HCT116 (cell line): Measurements from ENCODE around the gene NHSL1. TPM values are rescaled to one million over a fixed set of nuclear protein-coding genes. Genes with fewer than 3 reads are reported as not detected.
"Not testable (repeated sequence)": the region's sequence is repeated elsewhere in the genome, so short reads cannot be mapped to it uniquely, and the experiment has no call there.

Source experiments
- ATAC-seq: fragments of 200-7000 bp; cut with Tn5 transposase; 2 replicates; pipeline ENCODE4 v1.9.1; 2020; ENCODE audit warnings: mild to moderate bottlenecking, moderate library complexity
- BruUV-seq: library from RNA; stranded (reverse); fragments of 400-500 nt; replicated peaks from 2 replicates; lab custom pipeline; 2021; lab: Mats Ljungman, UMichigan
- CTCF ChIA-PET: fragments of 300-600 bp; sonication (Branson Sonifier 250); formaldehyde crosslinking; loops from one replicate; lab custom pipeline; 2021; ENCODE audit warnings: antibody characterized with exemption; lab: Charles Lee
- POLR2A ChIA-PET: fragments of 300-600, 350-600 bp; sonication (Branson Sonifier 250); formaldehyde crosslinking; loops from one replicate; lab custom pipeline; 2021; ENCODE audit warnings: antibody characterized with exemption; lab: Charles Lee
- RAD21 ChIA-PET, 2 experiments: fragments of 300-600 bp; sonication (Branson Sonifier 250); formaldehyde crosslinking; loops; one replicate each; lab custom pipeline; 2023; ENCODE audit warnings: low total read pairs in 2 of 2; ENCODE audit not compliant: uncharacterized antibody in 2 of 2, unreplicated experiment in 2 of 2, low non-redundant PET in 1 of 2; lab: Charles Lee
- DNase-seq: peaks from one replicate; pipeline ENCODE4 v3.0.0-alpha.2; 2010; ENCODE audit warnings: low read depth, low spot score
- H2AFZ ChIP-seq: fragments of 200-600 bp; shearing (Covaris generic), sonication (generic); 2 replicates; pipeline ENCODE4 v1.6.1; 2017; ENCODE audit warnings: low read depth, mixed run types, mixed read lengths, antibody characterized with exemption, low read length; ENCODE audit not compliant: poor library complexity, severe bottlenecking
- H3K27ac ChIP-seq: 2 replicates; pipeline ENCODE4 v1.5.1; 2012; ENCODE audit warnings: low read depth, low read length
- H3K27me3 ChIP-seq: fragments of 200-600 bp; sonication (generic); 2 replicates; pipeline ENCODE4 v1.6.1; 2016; ENCODE audit warnings: mixed run types, low read length, mixed read lengths; ENCODE audit not compliant: insufficient read depth
- H3K36me3 ChIP-seq, 2 experiments: fragments of 200-500 bp in 1 of 2; fragments of 200-600 bp in 1 of 2; sonication (Bioruptor generic) in 1 of 2; sonication (generic) in 1 of 2; 2 replicates each; pipeline versions ENCODE4 v1.5.1 to v1.6.1; 2014 to 2016; ENCODE audit warnings: low read length in 2 of 2, inconsistent platforms in 1 of 2, mixed read lengths in 1 of 2, mixed run types in 1 of 2; ENCODE audit not compliant: insufficient read depth in 2 of 2, control insufficient read depth in 1 of 2
- H3K4me1 ChIP-seq, 2 experiments: fragments of 200-600 bp in 1 of 2; sonication (generic) in 1 of 2; 2 replicates each; pipeline versions ENCODE4 v1.5.1 to v1.6.1; 2012 to 2017; ENCODE audit warnings: low read length in 2 of 2, inconsistent platforms in 1 of 2, mild to moderate bottlenecking in 1 of 2, mixed read lengths in 1 of 2, mixed run types in 1 of 2, moderate library complexity in 1 of 2; ENCODE audit not compliant: insufficient read depth in 2 of 2, control insufficient read depth in 1 of 2
- H3K4me2 ChIP-seq: fragments of 200-600 bp; sonication (generic); 2 replicates; pipeline ENCODE4 v1.6.1; 2017; ENCODE audit warnings: mixed run types, low read length, mixed read lengths
- H3K4me3 ChIP-seq, 2 experiments: fragments of 200-600 bp in 1 of 2; sonication (generic) in 1 of 2; replicated peaks in 1 of 2; 2 replicates each; pipeline ENCODE4 v1.5.1; 2011 to 2016; ENCODE audit warnings: low read length in 2 of 2, control low read depth in 1 of 2, low read depth in 1 of 2, mild to moderate bottlenecking in 1 of 2, mixed read lengths in 1 of 2, mixed run types in 1 of 2
- H3K79me2 ChIP-seq: fragments of 200-600 bp; sonication (generic); 2 replicates; pipeline ENCODE4 v1.6.1; 2017; ENCODE audit warnings: mild to moderate bottlenecking, mixed run types, low read length, moderate library complexity, mixed read lengths; ENCODE audit not compliant: insufficient read depth
- H3K9ac ChIP-seq: fragments of 200-600 bp; sonication (generic); 2 replicates; pipeline ENCODE4 v1.6.1; 2016; ENCODE audit warnings: low read length, mixed read lengths
- H3K9me2 ChIP-seq: fragments of 200-600 bp; sonication (generic), shearing (Covaris generic); 2 replicates; pipeline ENCODE4 v1.6.1; 2017; ENCODE audit warnings: mixed run types, mild to moderate bottlenecking, moderate library complexity; ENCODE audit not compliant: insufficient read depth
- H3K9me3 ChIP-seq, 2 experiments: fragments of 200-500 bp in 1 of 2; fragments of 200-600 bp in 1 of 2; sonication (Bioruptor generic) in 1 of 2; sonication (generic) in 1 of 2; 2 replicates each; pipeline ENCODE4 v1.6.1; 2014 to 2017; ENCODE audit warnings: low read length in 2 of 2, mixed read lengths in 2 of 2, inconsistent platforms in 1 of 2, low read depth in 1 of 2, mild to moderate bottlenecking in 1 of 2, mixed run types in 1 of 2, moderate library complexity in 1 of 2; ENCODE audit not compliant: control insufficient read depth in 1 of 2, insufficient read depth in 1 of 2
- H4K20me1 ChIP-seq: fragments of 200-600 bp; sonication (generic), shearing (Covaris generic); 2 replicates; pipeline ENCODE4 v1.6.1; 2017; ENCODE audit warnings: mixed run types, mild to moderate bottlenecking, moderate library complexity; ENCODE audit not compliant: insufficient read depth
- ATF3 ChIP-seq: IDR thresholded peaks from 2 replicates; pipeline ENCODE4 v1.6.1; 2012
- EGR1 ChIP-seq: IDR thresholded peaks from 2 replicates; pipeline ENCODE4 v1.6.1; 2012; ENCODE audit warnings: low read depth
- ELF1 ChIP-seq: IDR thresholded peaks from 2 replicates; pipeline ENCODE4 v1.6.1; 2012; ENCODE audit warnings: low read depth, borderline replicate concordance
- MAX ChIP-seq: IDR thresholded peaks from 2 replicates; pipeline ENCODE4 v1.6.1; 2012
- POLR2A ChIP-seq: IDR thresholded peaks from 2 replicates; pipeline ENCODE4 v1.7.0; 2011; ENCODE audit warnings: borderline replicate concordance; ENCODE audit not compliant: insufficient read depth, insufficient read length; ENCODE audit errors: extremely low read depth
- REST ChIP-seq: IDR thresholded peaks from 2 replicates; pipeline ENCODE4 v1.6.1; 2012; ENCODE audit warnings: low read depth
- SIN3A ChIP-seq: IDR thresholded peaks from 2 replicates; pipeline ENCODE4 v1.6.1; 2012; ENCODE audit warnings: low read depth
- YY1 ChIP-seq: IDR thresholded peaks from 2 replicates; pipeline ENCODE4 v1.6.1; 2011; ENCODE audit warnings: low read length, low read depth, moderate library complexity, mild to moderate bottlenecking; ENCODE audit not compliant: insufficient replicate concordance; ENCODE audit errors: extremely low read depth
- ZBTB33 ChIP-seq: IDR thresholded peaks from 2 replicates; pipeline ENCODE4 v1.6.1; 2011; ENCODE audit warnings: mild to moderate bottlenecking, low read length, moderate library complexity; ENCODE audit not compliant: insufficient replicate concordance; ENCODE audit errors: extremely low read depth
- ZFX ChIP-seq: fragments of 450-650 bp; IDR thresholded peaks from 2 replicates; pipeline ENCODE4 v1.6.1; 2017
- ZNF274 ChIP-seq: fragments of 200-500 bp; sonication (Bioruptor generic); IDR thresholded peaks from 2 replicates; pipeline ENCODE4 v1.6.1; 2014; ENCODE audit warnings: mild to moderate bottlenecking, low read depth, low read length, inconsistent platforms
- intact Hi-C: fragments of 100-400 bp; cut with micrococcal nuclease; formaldehyde crosslinking; loops from 2 replicates; pipeline ENCODE4 v1.10.0; 2022
- total RNA-seq: library from RNA; stranded (reverse); gene quantifications from one replicate; pipeline ENCODE4 v1.2.1, GENCODE V29; 2021; ENCODE audit not compliant: unreplicated experiment

The NHSL1 gene
- total RNA-seq, 1 experiment from 2014 or later, result 15.4 TPM

GRCh38 chr6:138426500-138427123 is 72.7 kb downstream of the NHSL1 start:
- Histone ChIP-seq H3K4me1 (no peaks in the 10 kb centered on the region), H3K79me2 (no peaks in the 10 kb centered on the region), H3K36me3 (no peaks in the 10 kb centered on the region), H3K27me3 (no peaks in the 10 kb centered on the region), H3K9me3 (no peaks in the 10 kb centered on the region), H3K4me3 (no peak overlapping the region), H4K20me1 (no peaks in the 10 kb centered on the region), H2AFZ (no peak overlapping the region), H3K9ac (no peak overlapping the region), H3K9me2 (no peaks in the 10 kb centered on the region), H3K27ac (no peak overlapping the region), H3K4me2 (no peak overlapping the region)
- ChIA-PET RAD21 (no interaction called here), CTCF (interaction anchor here (1.1 kb wide), 1 partner anchor 788 kb away, joined by 3 read pairs; no protein-coding TSS in a partner anchor), POLR2A (no interaction called here)
- no peak for ATAC-seq
- intact Hi-C loops, result loop anchor here (5.0 kb wide), 1 partner anchor 309 kb away; no protein-coding TSS in a partner anchor
- no peak for DNase-seq
- no TSS peak for BruUV-seq
- TF ChIP-seq POLR2A (no peak), ZNF274 (no peak), ZBTB33 (no peak), SIN3A (no peak), ATF3 (no peak), ELF1 (no peak), MAX (no peak), EGR1 (no peak), ZFX (no peak), REST (no peak), YY1 (no peak)

- ATAC-seq, RAD21 ChIA-PET, H3K4me2 ChIP-seq, H3K9ac ChIP-seq, DNase-seq, H3K9me2 ChIP-seq, H3K4me1 ChIP-seq, H3K36me3 ChIP-seq, H3K27ac ChIP-seq, CTCF ChIA-PET, H3K4me3 ChIP-seq, H3K79me2 ChIP-seq, H3K9me3 ChIP-seq, H3K27me3 ChIP-seq, H4K20me1 ChIP-seq, BruUV-seq, POLR2A ChIA-PET, H2AFZ ChIP-seq: not testable (repeated sequence)
- intact Hi-C loops, result loop anchor here (5.0 kb wide), 1 partner anchor 308 kb away; no protein-coding TSS in a partner anchor
Observed at GRCh38 chr6:138425256-138425655, 74.0 kb downstream of the NHSL1 start.
